ENCODE results near the gene MVD.

MVD gene

GRCh38 chr16:88655733-88656281 lies 7.1 kb downstream of the MVD start:
- no peak for DNase-seq (ENCODE audit: low read depth in 2 of 2)

GRCh38 chr16:88655053-88655732 lies 7.7 kb downstream of the MVD start:
- DNase-seq (ENCODE audit: low read depth in 2 of 2), result no peak

GRCh38 chr16:88654363-88655052 lies 8.4 kb downstream of the MVD start:
- no peak for DNase-seq (ENCODE audit: low read depth in 2 of 2)

GRCh38 chr16:88653596-88654362 lies 9.1 kb downstream of the MVD start:
- DNase-seq (ENCODE audit: low read depth in 2 of 2), result no peak

- DNase-seq (ENCODE audit: low read depth in 2 of 2), result no peak
Measured at GRCh38 chr16:88653101-88653500, 9.8 kb downstream of the MVD start.

GRCh38 chr16:88652762-88653063 lies 10.2 kb downstream of the MVD start:
- DNase-seq (ENCODE audit: low read depth in 2 of 2), result no peak

- DNase-seq (ENCODE audit: low read depth in 2 of 2), result no peak
Measured at GRCh38 chr16:88651989-88652761, 10.7 kb downstream of the MVD start.

- peak; percentile 43 to 56 for DNase-seq (ENCODE audit: low read depth in 2 of 2)
Measured at GRCh38 chr16:88651276-88651988, 11.5 kb downstream of the MVD start.

GRCh38 chr16:88650749-88651275 lies 12.1 kb downstream of the MVD start, which contains the start of gene CYBA:
Gene CYBA, minus strand, starts transcription at chr16:88651053. Its CDS starts 40 bp downstream, at chr16:88651013.
- DNase-seq (ENCODE audit: low read depth in 2 of 2), result peak; percentile 48 to 74

- DNase-seq (ENCODE audit: low read depth in 2 of 2), result peak in 1 of 2 donors; percentile 29
Measured at GRCh38 chr16:88649924-88650748, 12.8 kb downstream of the MVD start.

- DNase-seq (ENCODE audit: low read depth in 2 of 2), result no peak
Measured at GRCh38 chr16:88649195-88649923, 13.5 kb downstream of the MVD start.

GRCh38 chr16:88647178-88648070 lies 15.5 kb downstream of the MVD start:
- DNase-seq (ENCODE audit: low read depth in 2 of 2), result no peak

GRCh38 chr16:88646345-88647034 lies 16.4 kb downstream of the MVD start:
- no peak for DNase-seq (ENCODE audit: low read depth in 2 of 2)

GRCh38 chr16:88645941-88646340 lies 16.9 kb downstream of the MVD start:
- no peak for DNase-seq (ENCODE audit: low read depth in 2 of 2)

- DNase-seq (ENCODE audit: low read depth in 2 of 2), result no peak
Measured at GRCh38 chr16:88645455-88645854, 17.4 kb downstream of the MVD start.

GRCh38 chr16:88643644-88643932 lies 19.3 kb downstream of the MVD start:
- DNase-seq (ENCODE audit: low read depth in 2 of 2), result no peak

GRCh38 chr16:88642881-88643643 lies 19.8 kb downstream of the MVD start:
- DNase-seq (ENCODE audit: low read depth in 2 of 2), result no peak
